ENCODE results near the gene CDCA5. TPM values are rescaled to one million over a fixed set of nuclear protein-coding genes. Genes with fewer than 3 reads are reported as not detected.

CDCA5 gene
- total and polyA plus RNA-seq, 8 donors, result 0.08 to 1.2 (median 0.43) TPM

- no peak for ATAC-seq
- Histone ChIP-seq H3K27me3 (no peaks in the 10 kb centered on the region), H3K36me3 (no peaks in the 10 kb centered on the region), H3K4me1 (no peaks in the 10 kb centered on the region), H3K9me3 (no peaks in the 10 kb centered on the region), H3K4me3 (no peak overlapping the region), H3K27ac (no peak overlapping the region)
- WGBS, 2 donors, result 72 to 75% methylated on average over 12 to 13 of the region's 13 CpGs
- FAIRE-seq, result no peak
- intact Hi-C loops (cut with DNase I), result no loop called here
- TF ChIP-seq, protein P1, sequence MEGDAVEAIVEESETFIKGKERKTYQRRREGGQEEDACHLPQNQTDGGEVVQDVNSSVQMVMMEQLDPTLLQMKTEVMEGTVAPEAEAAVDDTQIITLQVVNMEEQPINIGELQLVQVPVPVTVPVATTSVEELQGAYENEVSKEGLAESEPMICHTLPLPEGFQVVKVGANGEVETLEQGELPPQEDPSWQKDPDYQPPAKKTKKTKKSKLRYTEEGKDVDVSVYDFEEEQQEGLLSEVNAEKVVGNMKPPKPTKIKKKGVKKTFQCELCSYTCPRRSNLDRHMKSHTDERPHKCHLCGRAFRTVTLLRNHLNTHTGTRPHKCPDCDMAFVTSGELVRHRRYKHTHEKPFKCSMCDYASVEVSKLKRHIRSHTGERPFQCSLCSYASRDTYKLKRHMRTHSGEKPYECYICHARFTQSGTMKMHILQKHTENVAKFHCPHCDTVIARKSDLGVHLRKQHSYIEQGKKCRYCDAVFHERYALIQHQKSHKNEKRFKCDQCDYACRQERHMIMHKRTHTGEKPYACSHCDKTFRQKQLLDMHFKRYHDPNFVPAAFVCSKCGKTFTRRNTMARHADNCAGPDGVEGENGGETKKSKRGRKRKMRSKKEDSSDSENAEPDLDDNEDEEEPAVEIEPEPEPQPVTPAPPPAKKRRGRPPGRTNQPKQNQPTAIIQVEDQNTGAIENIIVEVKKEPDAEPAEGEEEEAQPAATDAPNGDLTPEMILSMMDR (IDR thresholded peaks at IDR 0.05), result no peak
- DNase-seq, result no peak
Observed at GRCh38 chr11:65058012-65058411, 25.8 kb downstream of the CDCA5 start.

DNA sequence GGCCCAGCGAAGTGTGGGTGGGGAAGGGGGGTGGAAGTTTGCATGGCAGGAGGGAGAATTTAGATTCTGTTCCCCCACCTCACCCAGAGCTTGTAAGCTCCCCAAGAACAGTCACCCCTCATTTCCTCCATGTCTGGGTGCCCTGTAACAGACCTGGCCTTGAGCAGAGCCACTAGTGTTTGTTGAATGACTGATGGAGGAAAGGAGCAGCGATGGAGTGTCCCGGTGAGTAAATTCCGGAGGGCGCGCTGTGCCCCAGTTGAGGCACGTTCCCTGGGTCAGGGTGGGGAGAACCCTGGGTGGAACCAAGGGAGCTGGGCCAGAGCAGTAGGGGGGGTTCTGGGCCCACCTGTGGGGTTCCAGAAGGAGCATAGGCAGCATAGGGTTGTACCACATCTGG lies 26.3 kb downstream of the CDCA5 start:
- Histone ChIP-seq H3K27ac (no peak overlapping the region), H3K36me3 (no peaks in the 10 kb centered on the region), H3K4me3 (no peak overlapping the region), H3K9me3 (no peaks in the 10 kb centered on the region), H3K4me1 (no peaks in the 10 kb centered on the region), H3K27me3 (no peaks in the 10 kb centered on the region)
- WGBS, 2 donors, result 79 to 84% methylated on average over 7 of the region's 7 CpGs
- intact Hi-C loops (cut with DNase I), result no loop called here
- no peak for ATAC-seq
- TF ChIP-seq, protein P1 (IDR thresholded peaks at IDR 0.05), result no peak
- no peak for FAIRE-seq
- no peak for DNase-seq

- ATAC-seq (no peak), FAIRE-seq (no peak), DNase-seq (no peak)
- Histone ChIP-seq H3K27me3 (no peaks in the 10 kb centered on the region), H3K4me1 (no peaks in the 10 kb centered on the region), H3K9me3 (no peaks in the 10 kb centered on the region), H3K4me3 (no peak overlapping the region), H3K27ac (no peak overlapping the region), H3K36me3 (no peaks in the 10 kb centered on the region)
- TF ChIP-seq, protein P1 (IDR thresholded peaks at IDR 0.05), result no peak
- intact Hi-C loops (cut with DNase I), result no loop called here
- 93 to 96% methylated on average over 6 of the region's 6 CpGs for WGBS, 2 donors
Observed at GRCh38 chr11:65056999-65057398, 26.8 kb downstream of the CDCA5 start.

DNA sequence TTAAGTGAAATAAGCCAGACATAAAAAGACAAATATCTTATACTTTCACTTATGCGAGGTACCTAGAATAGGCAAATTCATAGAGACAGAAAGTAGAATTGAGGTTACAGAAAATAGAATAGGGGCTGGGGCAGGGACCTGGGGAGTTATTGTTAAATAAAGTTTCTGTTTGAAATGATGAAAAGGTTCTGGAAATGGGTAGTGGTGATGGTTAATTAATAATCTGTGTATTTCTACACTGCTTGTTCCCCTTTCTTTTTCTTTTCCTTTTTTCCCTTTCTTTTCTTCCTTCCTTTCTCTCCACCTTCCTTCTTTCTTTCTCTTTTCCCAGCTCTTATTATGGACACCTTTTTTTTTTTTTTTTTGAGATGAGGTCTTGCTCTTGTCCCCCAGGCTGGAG lies 28.3 kb downstream of the CDCA5 start:
- no peak for ATAC-seq
- TF ChIP-seq, protein P1 (IDR thresholded peaks at IDR 0.05), result no peak

GRCh38 chr11:65053827-65054508 lies 29.9 kb downstream of the CDCA5 start:
- intact Hi-C loops (cut with DNase I), result no loop called here
- Histone ChIP-seq H3K4me1 (no peaks in the 10 kb centered on the region), H3K9me3 (no peaks in the 10 kb centered on the region), H3K4me3 (no peak overlapping the region), H3K36me3 (no peaks in the 10 kb centered on the region), H3K27ac (no peak overlapping the region), H3K27me3 (no peaks in the 10 kb centered on the region)
- TF ChIP-seq, protein P1 (IDR thresholded peaks at IDR 0.05), result no peak
- no peak for ATAC-seq
- 63 to 69% methylated on average over 8 of the region's 8 CpGs for WGBS, 2 donors
- no peak for DNase-seq
- no peak for FAIRE-seq

More for the DNA sequence above, 28.3 kb downstream of the CDCA5 start:
- Histone ChIP-seq H3K27ac (no peak overlapping the region), H3K27me3 (no peaks in the 10 kb centered on the region), H3K4me1 (no peaks in the 10 kb centered on the region), H3K9me3 (no peaks in the 10 kb centered on the region), H3K4me3 (no peak overlapping the region), H3K36me3 (no peaks in the 10 kb centered on the region)
- DNase-seq, result no peak
- intact Hi-C loops (cut with DNase I), result no loop called here
- FAIRE-seq, result no peak
- WGBS, 2 donors, result 79 to 93% methylated on average over 1 of the region's 1 CpG

All from pancreas (tissue), 10 donors.